ENCODE data around the gene C11orf71.

The C11orf71 gene

DNA sequence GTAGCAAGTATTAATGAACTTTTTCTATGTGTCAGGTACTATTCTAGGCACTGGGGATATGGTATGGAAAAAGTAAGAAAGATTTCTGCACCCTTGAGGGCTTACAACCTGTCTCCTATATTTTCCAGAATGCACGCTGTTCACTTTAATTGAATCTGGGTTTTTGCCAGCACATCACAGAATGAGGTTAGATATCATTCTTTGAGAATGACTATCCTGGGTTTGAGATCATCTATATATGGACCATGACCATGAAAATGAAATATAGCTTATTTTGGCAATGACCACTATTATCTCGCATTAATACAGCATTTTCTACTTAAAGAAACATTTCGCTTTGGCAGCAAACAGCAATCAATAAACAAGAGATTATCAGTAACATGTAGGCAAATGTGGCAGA lies 46.9 kb downstream of the C11orf71 start:
- no peak for DNase-seq

DNA sequence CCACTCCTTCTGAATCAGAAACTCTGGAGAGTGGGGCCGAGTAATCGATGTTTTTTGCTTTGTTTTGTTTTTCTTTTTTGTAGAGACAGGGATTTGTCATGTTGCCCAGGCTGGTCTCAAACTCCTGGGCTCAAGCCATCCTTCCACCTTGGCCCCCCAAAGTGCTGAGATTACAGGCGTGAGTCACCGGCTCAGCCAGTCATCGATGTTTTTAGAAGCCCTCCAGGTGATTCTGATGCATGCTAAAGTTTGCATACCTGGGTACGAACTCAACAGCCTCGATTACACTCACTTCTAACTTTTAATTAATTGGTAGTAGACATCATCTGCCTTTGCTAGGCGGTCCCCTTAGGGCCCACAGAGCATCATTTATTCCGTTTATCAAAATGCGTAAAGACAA lies 50.3 kb downstream of the C11orf71 start:
- DNase-seq, result no peak

Measured in NCI-H1694 treated with DMSO at 0.1 percent for 48 hours (cell line).